ENCODE data around the gene RTN4RL1.

The RTN4RL1 gene

DNA sequence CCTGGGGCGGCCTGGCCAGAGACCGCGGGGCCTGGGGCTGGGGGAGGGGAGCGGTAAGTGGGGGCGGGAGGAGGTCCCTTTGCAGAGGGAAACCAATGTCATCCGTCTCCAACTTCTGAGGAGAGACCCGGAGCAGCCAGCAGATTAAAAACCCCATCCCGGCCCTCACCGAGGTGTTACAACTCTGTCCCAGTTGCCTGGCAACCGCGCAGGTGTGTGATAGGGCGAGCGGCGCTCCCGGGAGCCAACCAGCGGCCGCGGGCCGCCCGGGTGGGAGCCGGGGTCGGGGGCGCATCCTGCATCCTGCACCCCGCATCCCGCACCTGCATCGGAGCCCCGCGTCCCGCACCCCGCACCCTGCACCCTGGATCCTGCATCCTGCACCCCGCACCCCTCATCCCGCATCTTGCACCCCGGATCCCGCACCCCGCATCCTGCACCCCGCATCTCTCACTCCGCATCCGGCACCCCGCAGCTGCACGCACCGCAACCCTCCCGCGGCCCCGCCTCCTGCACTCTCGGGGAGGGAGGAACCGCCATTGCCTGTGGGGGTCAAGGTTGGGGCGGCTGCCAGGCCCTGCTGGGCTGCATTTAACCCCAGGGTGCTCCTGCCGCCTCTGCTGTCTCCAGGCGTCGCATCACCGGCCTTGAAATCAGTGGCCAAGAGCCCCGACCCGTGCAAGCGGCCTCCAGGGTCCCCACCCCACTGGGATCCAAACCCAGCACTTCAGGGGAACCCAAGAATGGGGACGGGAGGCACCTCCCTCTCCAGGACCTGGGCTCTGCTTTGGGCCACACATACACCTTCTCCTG lies 47.3 kb downstream of the RTN4RL1 start:
- DNase-seq (ENCODE audit: low spot score), result peak; percentile 66

DNA sequence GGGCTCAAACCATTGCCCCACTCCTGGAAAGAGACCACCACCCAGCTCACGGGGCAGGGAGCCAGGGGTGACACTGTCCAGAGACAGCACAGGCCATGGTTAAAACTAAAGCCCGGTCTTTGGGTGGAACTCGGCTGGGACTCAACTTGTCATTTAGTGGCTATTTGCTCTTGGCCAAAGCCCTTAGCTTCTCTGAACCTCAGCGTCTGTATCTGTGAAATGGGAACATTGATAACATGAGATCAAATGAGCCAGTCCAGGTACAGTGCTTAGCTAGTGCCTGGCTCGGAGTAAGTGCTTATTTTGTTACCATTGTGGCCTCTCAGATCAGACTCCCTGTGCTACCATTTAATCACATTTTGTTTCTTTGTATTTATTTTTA lies 48.5 kb downstream of the RTN4RL1 start:
- DNase-seq (ENCODE audit: low spot score), result no peak

DNA sequence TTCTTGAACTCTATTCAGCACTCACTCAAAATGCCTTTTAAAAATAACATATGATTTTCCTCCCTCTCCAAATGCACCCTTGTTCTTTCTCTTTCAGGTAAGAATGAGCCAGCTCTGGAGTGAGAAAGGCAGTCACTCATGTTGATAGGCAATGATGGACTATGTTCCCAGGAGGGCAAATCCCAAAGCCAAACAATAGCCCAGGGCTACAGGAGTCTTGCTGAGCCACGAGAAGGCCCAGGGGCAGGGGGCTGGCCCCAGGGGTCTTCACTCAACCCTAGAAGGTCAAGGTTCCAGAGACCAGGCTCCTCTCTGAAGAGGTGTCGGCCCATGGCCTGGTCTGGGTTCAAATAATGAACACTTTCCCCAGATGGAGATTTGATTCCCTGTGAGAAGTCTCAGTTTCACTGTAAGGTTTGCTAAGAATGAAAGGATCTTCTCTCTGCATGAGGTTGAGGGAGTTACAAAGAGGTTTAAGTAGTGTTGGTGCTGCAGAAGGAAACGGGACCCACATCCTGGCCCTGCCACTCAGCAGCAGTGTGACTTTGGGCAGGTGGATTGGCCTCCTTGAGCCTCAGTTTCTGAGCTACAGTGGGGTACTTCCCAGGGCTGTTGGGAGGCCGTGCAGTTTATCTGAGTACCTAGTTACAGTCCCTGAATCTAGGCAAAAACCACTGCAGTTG lies 49.0 kb downstream of the RTN4RL1 start:
- no peak for DNase-seq (ENCODE audit: low spot score)

DNA sequence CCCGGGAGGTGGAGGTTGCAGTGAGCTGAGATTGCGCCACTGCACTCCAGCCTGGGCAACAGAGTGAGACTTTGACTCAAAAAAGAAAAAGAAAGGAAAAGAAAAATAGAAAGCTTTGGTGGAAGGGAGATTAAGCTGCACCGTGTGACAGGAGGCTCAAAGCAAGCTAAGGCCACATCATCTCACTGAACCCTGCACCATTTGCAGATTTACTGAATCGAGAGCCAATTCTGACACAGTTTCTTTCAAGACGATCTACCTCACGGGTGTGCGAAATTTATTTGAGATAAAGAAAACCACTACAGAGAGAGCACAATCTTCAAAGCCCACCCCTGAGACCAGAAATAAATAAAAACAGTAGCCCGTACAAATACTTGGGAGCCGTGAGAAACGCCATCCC lies 49.6 kb downstream of the RTN4RL1 start:
- no peak for DNase-seq (ENCODE audit: low spot score)

DNA sequence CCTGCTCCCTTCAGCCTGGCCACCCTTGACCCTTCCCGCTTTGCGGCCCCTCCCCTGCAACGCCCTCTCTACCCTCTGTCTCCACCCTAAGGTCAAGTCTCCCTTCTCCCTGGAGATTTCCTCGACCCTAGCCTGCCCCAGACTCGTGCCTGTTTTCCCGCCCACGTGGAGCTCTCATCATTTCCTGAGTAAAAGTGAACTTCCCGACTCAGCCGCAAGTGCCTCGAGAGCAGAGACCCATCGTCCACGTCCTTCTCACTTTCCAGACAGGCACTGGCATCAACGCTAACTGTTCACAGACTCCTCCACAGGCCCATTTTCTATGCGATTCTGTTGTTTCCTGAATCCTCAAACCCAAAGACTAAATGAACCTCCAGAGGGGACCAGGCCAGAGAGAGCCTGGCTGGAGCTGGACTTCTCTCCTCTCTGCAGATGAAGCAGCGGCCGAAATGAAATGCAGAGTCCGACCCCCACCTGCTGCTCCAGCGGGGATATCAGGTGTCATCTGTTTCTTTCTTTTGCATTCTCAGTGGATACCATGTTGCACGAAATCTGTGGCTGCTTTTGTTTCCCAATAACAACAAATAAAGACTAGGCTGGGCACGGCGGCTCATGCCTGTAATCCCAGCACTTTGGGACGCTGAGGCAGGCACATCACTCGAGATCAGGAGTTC lies 52.5 kb downstream of the RTN4RL1 start:
- no peak for DNase-seq (ENCODE audit: low spot score)

DNA sequence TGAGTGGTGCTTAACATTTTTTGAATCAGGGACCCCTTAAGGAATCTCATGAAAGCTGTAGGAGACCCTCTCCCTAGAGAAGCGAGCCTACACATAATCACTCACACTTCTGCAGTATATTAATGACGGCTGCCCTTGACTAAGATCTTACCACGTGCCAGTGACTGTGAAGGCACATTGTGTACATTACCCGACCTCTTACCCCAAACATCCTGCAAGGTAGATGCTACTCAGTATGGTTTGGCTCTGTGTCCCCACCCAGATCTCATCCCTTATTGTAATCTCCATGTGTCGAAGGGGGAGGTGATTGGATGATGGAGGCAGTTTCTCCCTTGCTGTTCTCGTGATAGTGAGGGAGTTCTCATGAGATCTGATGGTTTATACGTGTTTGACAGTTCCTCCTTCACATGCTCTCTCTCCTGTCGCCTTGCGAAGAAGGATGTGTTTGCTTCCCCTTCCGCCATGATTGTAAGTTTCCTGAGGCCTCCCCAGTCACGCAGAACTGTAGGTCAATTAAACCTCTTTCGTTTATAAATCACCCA lies 54.2 kb downstream of the RTN4RL1 start:
- DNase-seq (ENCODE audit: low spot score), result no peak

DNA sequence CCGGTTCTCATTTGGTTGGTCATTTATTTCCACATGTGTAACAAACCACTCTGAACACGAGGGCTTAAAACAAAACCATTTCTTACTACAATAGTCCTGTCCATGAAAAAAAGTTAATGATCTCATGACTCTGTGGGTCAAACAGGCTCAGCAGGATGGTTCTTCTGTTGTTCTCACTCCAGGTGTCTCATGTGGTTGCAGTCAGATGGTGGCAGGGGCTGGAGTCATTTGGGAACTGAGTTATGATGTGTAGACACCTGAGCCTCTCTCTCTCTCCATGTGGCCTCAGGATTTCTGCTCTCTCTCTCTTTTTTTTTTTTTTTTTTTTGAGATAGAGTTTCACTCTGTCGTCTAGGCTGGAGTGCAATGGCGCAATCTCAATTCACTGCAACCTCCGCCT lies 55.4 kb downstream of the RTN4RL1 start:
- DNase-seq (ENCODE audit: low spot score), result no peak

DNA sequence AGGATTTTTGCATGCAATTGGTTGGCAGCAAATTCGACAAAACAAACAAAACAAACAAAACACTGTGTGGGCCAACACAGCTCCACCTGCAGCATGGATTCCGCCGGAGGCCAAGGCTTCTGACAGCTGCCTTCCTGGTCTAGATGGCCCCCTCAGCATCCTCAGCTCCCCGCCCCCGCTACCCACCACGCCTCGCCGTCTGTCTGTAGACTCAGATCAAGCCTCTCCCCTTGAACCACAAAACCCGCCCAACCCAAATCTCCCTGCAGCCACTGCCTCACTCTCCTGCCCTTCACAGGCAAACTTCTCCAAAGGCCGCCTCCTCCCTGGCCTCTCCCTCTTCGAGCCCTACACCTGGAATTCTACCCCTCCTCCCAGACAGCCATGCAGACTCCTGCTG lies 57.9 kb downstream of the RTN4RL1 start:
- peak; percentile 44 for DNase-seq (ENCODE audit: low spot score)

DNA sequence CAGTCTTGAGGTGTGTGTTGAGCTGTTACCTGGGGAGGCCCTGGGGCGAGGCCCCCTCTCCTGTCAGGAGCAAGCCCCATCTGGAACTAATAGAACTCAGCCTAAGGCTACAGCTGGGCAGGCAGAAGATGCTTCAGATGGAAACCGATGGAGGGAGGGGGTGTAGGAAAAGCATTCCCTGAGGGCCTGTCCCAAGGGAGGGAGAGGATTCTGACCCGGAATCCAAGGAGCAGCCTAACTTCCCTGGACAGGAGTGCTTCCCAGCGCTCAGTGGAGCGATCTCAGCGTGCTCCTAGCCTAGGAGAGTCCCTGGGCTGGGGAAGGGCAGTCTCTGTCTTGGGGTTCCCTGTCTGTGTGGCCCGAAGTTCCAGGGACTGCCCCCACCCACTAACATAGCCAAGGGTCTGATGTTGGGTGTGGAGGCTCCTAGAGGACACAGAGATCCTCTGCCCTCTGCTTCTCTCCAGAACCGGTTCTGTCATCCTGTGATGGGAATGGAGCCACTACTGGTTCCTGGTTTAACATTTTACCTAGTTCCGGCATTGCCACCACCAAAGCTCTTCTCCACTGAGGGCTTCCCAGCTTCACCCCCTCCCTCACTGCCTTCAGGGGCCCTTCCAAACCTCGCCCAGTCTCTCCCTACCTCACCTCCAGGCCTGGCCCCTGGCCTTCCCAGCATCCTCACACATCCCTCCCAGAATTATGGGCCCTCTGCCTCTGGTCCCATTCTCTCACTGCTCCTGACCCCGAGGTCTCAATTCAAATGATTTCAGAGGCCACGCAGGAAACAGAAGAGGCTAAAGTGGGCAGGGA lies 58.7 kb downstream of the RTN4RL1 start:
- DNase-seq (ENCODE audit: low spot score), result peak; percentile 46

DNA sequence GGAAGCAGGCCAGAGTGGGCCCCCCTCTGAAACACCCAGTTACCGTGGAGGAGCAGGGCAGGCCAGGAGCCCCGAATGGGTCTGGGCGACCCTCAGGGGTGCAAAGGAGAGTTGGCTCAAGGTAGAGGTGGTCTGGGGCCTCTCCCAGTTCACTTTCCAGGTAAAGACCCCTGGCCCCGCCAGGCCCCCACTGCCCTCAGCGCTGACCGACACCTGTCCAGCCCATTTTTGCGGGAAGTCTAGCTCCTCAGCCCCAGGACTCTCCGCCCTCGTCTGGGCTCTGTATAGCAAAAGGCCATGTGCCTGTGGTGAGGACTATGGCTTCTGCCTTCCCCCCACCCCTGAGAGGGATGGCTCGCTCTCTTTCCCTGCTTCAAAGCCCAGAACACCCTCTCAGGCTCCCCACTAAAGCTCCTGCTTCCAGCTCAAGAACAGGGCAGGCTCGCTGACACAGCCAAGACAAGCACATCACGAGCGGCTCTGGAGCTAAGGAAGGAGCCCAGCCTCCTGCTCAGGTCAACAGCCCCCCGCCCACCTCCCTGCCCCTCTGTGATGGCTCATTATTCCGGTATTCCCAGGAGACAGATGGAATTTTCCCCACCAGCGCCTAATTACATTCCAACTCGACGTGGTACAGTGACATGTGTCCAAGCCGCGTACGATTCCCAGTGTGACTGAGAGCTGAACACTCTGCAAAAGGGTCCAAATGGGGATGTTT lies 59.4 kb downstream of the RTN4RL1 start:
- peak; percentile 46 for DNase-seq (ENCODE audit: low spot score)

DNA sequence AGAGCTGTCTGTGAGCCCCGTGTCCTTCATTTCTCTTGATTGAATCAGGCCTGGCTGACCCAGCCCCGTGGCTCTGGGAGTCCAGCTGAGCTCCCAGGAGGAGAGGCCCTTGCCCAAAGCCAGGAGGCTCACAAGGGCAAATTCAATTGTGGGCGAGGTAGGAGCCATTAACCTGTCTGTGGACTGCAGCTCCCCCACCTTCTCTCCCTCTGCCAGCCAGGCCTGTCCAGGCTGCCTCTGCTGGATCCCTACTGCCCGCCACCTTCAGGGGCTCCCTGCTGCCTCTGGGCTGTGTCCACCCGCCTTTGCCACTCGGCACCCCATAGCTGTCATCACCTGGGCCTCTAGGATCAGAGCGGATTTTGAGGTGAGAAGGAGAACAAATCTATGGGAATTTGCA lies 61.9 kb downstream of the RTN4RL1 start:
- DNase-seq (ENCODE audit: low spot score), result no peak

DNA sequence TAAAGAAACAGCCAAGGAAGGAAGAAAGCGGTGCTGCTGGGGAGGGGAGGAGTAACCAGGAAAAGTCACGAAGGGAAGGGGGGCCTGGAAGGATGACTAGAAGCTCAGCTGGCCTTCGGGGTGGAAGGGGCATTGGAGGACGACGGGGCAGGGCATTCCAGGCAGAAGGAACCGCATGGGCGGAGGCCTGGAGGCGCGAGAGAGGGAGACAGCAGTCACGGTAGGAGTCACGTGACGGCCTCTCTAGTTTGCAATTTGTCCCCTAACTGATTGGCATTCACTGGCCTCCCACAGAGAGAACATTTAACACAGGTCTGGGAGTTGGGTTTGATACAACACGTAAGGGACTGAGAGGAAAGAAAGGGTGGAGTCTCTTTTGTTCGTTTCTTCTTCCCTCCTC lies 63.9 kb downstream of the RTN4RL1 start:
- no peak for DNase-seq (ENCODE audit: low spot score)

DNA sequence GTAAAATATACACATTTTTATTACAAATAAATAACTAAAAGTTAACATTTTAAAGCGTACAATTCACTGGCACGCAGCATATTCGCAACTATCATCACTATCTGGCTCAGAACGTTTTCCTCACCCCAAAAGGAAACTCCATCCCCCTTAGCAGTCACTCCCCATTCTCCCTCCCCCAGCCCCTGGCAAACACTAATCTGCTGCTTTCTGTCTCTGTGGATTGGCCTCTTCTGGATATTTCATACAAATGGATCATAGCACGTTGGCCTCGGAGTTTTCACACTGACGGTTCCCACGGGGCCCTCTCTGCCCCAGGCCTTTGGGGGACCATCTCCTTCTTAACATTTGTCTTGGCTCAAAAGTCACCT lies 64.6 kb downstream of the RTN4RL1 start:
- no peak for DNase-seq (ENCODE audit: low spot score)

DNA sequence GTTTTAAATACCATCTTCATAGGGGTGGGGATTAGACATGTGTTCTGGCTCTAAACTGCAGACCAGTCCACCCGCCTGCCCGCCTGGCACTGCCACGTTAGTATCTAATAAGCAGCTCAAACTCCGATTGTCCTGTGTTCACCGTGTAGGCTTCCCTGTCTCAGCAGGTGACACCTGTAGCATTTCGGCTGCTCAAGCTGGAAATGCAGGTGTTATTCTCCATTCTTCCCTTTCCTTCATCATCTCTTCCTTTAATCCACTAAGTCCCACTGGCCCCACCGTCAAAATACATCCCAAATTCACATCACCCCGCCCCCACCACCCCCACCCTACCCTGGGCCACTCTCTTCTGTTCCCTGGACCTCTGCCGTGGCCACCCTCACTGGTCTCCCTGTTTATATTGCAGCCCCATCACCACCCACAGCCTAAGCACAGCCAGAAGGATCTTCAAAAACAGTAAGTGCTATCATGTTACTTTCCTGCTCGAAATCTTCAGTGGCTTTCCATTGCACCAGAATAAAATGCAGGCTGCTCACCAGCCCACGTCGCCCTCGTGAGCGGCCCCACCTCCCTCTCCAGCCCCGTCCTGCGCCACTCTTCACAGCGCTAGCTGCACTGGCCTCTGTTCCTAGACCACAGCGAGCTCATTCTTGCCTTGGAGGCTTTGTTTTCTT lies 65.1 kb downstream of the RTN4RL1 start:
- no peak for DNase-seq (ENCODE audit: low spot score)

DNA sequence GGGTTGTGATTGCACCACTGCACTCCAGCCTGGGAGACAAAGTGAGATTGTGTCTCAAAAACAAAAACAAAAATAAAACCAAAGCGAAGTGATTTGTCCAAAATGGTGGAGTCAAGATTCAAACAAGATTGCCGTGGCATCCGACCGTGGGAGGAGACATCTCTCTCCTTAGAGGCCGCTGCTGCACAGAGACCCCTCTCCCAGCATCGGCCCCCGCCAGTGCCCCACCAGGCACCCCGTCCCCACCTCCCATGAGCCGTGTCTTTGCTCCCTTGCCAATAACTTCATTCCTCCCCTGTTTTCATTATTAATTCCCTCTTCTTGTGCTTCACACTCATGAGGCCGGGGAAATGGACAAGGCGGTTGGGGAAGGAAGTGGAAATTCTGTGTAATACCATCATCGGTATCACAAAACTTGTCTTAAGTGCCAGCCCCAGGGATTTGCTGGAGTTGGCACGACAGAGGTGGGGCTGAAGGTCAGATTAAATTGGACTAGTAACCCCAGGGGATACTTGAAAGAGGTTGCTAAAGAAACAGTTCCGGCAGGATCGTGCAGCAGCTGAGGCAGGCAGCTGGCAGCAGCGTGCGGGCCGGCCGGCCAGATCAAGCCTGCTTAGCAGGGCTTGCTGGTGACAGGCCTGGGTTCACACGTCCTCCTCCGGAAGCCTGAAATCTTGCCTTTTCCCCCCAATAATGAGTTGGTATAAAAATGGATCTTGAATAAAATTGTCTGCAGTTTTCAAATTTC lies 66.8 kb downstream of the RTN4RL1 start:
- DNase-seq (ENCODE audit: low spot score), result no peak

DNA sequence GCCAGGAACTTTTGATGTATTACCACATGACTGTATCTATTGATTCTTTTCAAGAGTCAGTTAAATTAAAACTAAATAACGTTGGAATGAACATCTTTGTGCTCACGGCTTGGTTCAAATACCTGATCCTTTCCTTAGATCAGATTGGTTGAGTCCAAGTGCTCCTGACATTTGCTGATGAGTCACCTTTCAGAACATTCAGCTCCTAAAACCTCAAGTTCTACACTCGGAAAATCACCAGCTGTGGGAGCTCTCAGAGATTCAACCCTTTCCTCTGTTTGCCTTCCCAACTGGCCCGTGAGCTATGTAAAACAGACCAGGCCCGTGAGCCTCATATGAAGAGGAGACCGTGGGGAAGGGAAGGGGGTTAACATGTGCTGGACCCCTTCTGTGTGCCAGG lies 68.1 kb downstream of the RTN4RL1 start:
- no peak for DNase-seq (ENCODE audit: low spot score)

DNA sequence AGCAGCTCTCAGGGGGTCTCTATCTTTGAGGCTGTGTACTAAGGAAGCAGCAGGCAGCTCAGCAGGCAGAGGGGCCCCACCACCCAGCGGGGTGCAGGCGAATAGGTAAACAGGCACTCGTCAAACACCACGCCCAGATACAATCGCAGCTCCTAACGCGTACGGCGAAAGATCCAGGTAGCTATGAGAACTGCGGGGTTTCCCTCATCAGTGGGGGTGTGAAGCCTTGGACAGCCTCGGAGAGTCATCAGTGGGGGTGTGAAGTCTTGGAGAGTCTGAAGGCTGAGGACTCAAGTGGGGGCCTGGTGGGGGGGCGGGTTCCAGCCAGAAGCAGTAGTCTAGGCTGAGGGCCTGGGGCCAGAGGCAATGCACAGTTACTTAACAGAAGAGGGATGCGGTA lies 69.0 kb downstream of the RTN4RL1 start:
- no peak for DNase-seq (ENCODE audit: low spot score)

DNA sequence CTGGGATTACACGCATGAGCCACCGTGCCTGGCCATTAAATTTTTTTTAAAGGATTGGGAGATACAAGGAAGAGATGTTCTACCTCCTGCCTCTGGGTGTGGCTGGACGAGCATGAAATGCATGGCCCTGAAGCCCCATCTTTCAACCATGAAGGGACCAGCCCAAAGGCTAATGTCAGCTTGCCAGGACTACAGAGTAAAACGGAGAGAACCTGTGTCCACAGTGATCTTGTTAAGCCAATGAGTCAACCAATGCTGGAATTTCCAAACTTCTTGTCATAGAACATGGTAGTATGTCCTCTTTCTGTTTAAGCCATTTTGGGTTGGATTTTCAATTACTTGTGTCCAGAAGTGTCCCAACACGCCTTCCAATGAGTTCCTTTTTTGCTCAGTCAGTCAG lies 71.3 kb downstream of the RTN4RL1 start:
- DNase-seq (ENCODE audit: low spot score), result no peak

DNA sequence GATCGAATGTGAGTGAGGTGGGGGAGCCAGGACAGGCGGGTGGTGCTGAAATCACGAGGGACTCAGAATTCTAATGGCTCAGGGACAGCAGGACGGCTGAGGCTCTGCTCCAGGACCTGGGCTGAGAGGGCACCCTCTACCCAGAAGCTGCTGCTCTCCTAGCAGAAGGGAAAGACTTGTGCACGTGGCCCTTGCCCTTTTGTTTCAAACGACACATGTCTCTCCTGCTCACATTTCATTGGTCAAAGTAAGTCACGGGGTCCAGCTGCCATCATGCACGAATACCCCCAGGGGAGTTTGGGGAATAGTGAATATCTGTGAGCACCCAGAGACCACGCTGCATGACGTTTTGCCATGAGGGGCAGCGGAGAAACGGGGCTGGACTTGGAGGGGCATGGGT lies 73.2 kb downstream of the RTN4RL1 start:
- DNase-seq (ENCODE audit: low spot score), result no peak

DNA sequence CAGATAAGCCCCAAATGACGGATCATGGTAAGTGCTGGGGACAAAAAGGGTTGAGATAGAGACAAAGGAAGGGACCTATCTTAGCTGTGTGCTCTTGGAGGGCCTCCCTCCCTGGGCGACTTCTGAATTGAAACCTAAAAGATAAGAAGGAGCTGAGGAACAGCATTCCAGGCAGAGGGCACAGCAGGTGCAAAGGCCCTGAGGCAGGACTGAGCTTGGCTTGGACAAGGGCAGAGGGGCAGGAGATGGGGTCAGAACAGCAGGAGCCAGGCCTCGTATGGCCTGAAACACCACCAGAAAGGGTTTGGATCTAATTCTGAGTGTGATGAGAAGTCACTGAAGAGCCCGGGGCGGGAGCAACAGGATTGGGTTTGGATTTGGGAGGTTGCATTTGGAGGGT lies 75.4 kb downstream of the RTN4RL1 start:
- DNase-seq (ENCODE audit: low spot score), result no peak

Measured in cerebellar cortex (tissue), 1 donor.